GM08714 (cell line): Measurements from ENCODE around the gene MAD2L2.

ENCODE experiments used
- H3K4me3 ChIP-seq: fragments of 200-500 bp; sonication (Bioruptor generic); 2 replicates; pipeline ENCODE4 v1.5.1; 2014; ENCODE audit warnings: mild to moderate bottlenecking, low read length, inconsistent platforms
- ZNF274 ChIP-seq: IDR thresholded peaks from 2 replicates; pipeline ENCODE4 v1.6.1; 2012; ENCODE audit warnings: mild to moderate bottlenecking, low read depth, low read length

Gene MAD2L2

GRCh38 chr1:11700601-11701467 lies 19.9 kb upstream of the MAD2L2 start:
- no peak overlapping the region for H3K4me3 ChIP-seq
- TF ChIP-seq ZNF274, result no peak

GRCh38 chr1:11697893-11698210 lies 16.9 kb upstream of the MAD2L2 start:
- no peak for TF ChIP-seq ZNF274

DNA sequence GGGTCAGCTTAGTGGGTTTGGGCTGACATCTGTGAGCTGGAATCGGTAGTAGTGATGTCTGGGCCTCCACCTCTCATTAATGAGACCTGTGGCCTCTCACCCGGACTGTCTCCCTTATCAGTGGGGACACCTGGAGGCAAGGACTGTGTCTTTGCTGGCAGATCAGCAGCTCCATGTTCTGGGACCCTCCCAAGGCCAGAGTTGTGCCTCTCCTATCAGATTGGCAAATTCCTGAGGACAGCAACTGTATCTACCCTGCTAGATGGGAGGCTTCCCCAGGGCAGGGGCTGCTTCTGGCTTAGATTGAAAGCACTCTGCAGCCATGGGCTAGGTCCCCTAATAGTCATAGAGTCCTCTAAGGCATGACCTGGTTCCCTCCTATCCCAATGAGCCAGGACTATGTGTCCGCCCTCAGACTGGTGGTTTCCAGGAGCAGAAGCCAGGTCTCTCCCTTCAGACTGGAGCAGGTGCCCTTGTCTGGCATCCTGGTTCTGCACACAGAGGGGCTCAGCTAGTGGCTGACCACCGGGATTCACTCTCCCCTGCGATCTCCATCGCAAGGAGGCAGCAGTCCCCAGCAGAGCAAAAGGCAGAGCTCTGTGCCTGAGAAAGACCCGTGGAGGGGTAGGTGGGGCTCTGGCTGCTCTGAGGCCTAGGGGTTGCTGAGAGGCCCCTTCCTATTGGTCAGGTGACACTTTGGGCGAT lies 16.4 kb upstream of the MAD2L2 start:
- no peak overlapping the region for H3K4me3 ChIP-seq
- no peak for TF ChIP-seq ZNF274

More at GRCh38 chr1:11697893-11698210, 16.9 kb upstream of the MAD2L2 start:
- H3K4me3 ChIP-seq, result no peak overlapping the region

DNA sequence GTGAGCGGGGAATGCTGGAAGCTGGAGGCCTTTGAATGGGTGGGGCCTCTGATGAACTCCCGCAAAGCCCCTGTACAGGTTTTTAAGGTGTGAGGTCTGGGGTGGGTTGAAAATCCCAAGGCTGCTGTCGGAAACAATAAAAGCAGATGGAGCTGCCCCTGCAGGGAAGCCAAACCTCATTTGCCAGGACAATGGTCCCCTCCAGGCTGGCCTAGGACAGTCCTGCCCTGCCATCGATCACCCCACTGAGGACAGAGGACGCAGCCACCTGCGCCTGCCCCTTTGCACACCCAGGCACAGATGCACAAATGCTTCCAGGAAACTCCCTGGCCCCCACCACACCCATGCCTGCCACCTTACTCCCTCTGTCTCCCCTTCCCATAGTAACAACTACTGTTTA lies 14.9 kb upstream of the MAD2L2 start:
- TF ChIP-seq ZNF274, result no peak
- H3K4me3 ChIP-seq, result no peak overlapping the region

DNA sequence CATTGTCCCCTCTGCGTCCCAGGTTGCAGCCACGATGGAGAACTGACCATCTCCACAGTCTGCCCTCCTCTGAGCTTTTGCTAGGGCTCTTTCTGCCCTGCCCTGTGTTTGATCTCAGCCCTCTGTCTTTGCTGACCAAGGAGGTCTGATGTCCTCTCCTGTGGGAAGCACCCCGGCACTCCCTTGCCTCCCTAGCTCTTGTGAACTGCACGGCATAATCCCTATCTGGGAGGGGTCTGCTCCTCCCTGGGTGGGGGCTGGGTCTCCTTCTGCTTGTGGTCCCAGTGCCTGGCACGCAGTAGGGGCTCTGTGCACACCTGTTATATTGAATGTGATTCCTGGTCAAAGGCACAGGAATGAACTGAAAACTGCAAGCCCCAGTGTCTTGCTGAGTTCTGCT lies 13.0 kb upstream of the MAD2L2 start:
- H3K4me3 ChIP-seq, result no peak overlapping the region
- TF ChIP-seq ZNF274, result no peak

DNA sequence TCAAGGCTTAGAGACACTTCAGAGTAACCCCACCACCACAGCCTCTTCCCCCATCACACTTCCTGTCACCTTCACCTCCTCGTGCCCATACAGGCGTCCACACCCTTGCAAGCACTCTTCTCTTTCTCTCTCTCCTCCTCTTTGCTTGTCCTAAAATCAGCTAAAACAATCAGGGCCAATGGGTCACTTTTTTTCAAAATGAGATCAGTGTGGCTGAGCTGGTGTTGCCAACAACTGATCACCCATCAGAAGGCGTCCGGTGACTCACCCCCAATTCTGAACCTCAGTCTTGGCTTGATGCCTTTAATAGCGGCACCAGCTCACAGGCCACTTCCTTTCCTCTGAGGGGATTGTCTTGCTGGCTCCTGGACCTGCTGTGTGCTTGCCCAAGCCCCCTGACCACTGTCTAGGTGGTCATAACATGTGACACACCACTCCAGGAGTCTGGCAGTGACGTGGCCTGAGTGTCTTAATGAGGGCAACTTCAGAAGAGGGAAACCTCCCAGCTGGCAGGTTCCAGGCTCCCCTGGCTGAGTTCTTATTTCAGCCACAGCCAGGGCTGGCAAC lies 12.2 kb upstream of the MAD2L2 start:
- no peak for TF ChIP-seq ZNF274
- no peak overlapping the region for H3K4me3 ChIP-seq

DNA sequence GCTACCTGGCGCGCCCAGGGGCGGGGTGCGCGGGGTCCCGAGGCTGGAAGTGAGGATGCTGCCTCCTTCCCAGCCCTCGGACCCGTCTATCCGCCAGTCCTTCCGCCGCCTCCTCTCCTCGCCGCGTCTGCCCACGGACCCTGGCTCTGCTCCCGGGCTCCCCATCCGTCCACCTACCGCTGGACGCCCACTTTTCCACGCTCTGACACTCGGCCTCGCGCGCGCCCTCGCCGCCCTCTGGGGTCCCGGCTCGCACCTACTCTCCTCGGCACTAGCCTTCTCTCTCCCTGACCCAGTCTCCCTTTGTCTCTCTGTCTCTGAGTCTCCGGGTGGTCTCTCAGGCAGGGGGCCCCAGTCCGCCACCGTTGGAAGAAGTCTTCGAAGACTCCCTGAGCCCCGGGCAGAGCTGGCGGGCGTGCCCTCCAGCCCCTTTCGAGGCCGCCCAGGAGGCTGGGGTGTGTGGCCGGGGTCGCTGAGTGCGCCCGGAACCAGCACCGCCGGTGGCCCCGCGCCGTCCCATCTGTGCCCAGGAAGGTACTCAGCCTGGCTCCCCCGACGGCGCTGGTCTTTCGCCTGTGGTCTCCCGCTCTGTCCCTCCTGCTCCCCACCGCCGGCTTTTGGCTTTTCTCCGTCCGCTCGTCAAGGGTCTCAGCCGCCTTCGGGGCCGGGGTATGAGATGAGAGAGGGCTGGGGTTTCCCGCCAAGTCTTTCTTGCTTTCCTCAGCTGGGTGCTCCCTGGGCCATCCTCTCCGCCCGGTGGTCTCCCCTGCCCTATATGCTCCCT lies 11.2 kb upstream of the MAD2L2 start:
- no peak overlapping the region for H3K4me3 ChIP-seq
- no peak for TF ChIP-seq ZNF274

DNA sequence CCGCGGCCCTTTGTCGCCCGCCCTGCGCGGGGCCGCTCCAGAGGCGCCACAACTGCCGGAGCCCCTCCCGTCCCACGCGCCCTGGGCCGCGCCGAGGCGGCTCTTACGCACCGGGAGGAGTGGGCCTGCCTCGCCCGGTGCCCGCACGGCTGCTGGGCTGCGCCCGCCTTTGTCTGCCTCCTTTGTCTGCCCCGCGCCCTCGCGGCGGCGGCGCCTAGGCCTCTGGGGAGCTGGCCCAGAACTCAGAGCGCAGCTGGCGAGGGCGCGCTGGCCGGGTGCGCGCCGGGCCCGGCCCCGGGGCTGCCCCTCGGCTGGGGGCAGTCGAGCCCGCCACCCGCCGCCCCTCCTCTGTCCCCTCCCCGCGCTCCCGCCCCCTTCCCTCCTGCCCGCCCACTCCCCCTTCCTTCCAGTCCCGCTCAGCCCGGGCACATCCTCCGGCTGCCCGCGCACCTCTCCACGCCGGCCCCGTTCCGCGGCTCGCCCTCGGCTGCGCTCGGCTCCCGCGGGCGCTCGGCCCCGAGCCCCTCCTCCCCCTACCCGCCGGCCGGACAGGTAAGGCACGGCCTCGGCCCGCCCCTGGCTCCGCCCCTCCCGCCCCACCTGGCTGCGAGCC lies 10.5 kb upstream of the MAD2L2 start, which contains the start of gene DRAXIN:
Gene DRAXIN, plus strand, starts transcription at position 409 of the 613 bp plus-strand sequence. CDS start 14,549 bp downstream, outside the sequence.
- no peak for TF ChIP-seq ZNF274
- H3K4me3 ChIP-seq, result no peak within 1 kb of the TSS

DNA sequence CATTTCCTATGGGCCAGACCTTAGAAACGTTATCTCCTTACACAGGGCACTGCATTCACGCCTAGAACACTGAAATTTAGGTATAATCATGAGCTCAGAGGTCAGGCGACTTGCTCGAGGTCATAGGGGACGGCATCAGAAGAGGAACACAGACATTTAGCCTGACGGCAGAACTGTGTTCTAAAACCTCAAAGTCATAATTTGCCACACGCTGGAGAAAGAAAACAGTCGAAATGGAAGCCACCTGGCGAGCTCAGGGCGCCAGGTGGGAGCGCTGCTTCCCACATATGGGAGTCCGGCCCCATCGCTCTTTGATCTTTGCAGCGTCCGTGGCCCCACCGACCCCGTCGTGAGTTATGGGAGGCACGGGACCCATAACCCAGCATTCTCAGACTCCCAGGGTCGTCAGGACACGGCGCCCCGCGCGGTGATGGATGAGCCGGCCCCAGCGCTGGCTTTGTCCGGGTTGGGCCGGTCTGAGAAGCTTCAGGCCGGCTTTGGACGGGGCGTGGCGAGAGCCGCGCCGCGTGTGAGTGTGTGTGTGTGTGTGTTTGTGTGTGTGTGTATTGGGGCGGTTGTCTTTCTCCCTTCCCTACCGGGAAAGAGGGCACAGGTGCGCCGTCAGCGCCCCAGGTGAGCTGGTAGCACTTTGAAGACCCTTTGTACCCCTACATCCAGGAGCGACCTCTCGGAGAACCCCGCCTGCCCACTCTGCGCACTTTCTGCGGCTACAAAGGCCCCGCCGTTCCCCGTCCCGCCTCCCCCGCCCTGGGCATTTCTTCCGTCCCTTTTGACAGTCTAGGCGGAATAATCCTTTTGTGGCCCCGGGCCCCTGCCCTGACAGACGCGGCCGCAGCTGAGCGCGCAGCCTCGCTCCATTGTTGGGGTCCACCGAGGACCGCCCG lies 9.7 kb upstream of the MAD2L2 start:
- H3K4me3 ChIP-seq, result no peak overlapping the region
- TF ChIP-seq ZNF274, result no peak

DNA sequence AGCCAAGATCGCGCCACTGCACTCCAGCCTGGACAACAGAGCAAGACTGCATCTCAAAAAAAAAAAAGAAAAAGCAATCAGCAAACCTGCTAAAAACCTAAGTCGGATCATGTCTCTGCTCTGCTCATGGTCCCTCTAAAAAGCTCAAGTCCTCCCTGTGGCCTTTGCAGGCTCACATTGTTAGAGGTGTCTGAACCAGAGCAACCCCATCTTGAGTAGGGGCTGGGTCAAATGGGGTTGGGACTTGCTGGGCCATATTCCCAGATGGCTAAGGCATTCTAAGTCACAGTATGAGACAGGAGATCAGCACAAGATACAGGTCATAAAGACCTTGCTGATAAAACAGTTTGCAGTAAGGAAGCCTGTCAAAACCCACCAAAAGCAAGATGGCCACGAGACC lies 7.6 kb upstream of the MAD2L2 start:
- H3K4me3 ChIP-seq, result no peak overlapping the region

DNA sequence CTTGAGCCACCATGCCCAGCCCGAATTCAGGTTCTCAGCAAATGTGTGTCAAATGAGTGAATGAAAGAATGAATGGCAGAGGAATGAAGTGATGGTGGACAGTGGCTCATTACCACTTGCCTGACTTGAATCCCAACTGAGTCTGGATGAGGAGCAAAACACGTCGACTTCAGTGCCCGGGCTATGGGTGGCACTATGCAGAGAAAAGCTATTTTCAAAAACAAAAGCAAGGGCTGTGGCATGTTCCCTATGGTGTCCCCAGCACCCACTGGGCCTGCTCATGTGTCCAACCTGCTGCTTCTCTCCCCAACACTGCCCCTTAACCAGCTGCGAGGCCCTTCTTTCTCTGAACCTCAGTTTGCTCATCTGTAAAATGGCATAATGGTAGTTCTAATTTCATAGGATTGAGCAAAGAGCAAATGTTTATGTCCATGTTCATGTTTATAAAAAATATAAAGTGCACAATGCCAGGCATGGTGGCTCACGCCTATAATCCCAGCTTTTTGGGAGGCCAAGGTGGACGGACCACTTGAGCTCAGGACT lies 4.3 kb upstream of the MAD2L2 start:
- no peak overlapping the region for H3K4me3 ChIP-seq
- no peak for TF ChIP-seq ZNF274

More for the DNA sequence above, 7.6 kb upstream of the MAD2L2 start:
- TF ChIP-seq ZNF274, result no peak

- TF ChIP-seq ZNF274, result no peak
Observed at GRCh38 chr1:11684070-11684469, 3.1 kb upstream of the MAD2L2 start.

DNA sequence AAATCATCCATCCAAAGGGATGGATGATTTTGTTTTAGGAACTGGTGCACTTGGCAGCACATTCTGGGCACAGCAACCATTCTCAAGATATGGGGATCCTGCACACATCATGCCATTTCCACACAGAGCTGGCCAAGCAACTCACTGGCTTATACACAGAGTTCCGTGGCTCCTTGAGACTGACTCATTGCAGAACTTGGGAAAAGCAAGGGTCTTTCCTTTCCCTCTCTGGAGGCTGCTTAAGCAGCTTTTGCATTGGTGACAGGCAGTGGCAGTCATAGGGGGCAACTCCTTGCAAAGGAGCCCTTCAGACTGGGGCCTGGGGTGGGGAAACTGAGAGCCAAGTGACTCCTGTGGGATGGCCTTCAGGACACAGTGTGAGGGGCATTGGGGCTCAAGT lies 1.9 kb upstream of the MAD2L2 start:
- no peak for TF ChIP-seq ZNF274
- H3K4me3 ChIP-seq, result no peak overlapping the region

More at GRCh38 chr1:11684070-11684469, 3.1 kb upstream of the MAD2L2 start:
- no peak overlapping the region for H3K4me3 ChIP-seq
